ENCODE measurements around the gene PCDHGC3.

The PCDHGC3 gene

DNA sequence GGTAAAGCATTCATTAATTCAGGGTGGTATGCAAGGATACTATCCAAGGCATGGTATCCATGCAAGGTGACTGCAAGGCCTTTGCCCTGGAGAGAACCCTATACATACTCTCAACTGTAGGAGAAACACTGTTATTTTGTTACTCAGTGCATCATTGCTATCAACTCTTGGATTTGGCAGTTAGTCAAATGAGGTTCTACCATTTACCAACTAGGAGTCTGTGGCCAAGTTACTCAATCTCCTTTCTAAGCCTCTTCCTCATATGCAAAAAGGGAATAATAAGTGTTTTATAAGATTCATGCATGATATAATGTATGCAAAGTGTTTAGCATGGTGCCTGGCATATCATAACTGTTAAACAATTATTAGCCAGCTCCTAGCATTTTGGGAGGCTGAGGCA is 4.0 kb downstream of the PCDHGC3 start:
- DNase-seq: no peak

DNA sequence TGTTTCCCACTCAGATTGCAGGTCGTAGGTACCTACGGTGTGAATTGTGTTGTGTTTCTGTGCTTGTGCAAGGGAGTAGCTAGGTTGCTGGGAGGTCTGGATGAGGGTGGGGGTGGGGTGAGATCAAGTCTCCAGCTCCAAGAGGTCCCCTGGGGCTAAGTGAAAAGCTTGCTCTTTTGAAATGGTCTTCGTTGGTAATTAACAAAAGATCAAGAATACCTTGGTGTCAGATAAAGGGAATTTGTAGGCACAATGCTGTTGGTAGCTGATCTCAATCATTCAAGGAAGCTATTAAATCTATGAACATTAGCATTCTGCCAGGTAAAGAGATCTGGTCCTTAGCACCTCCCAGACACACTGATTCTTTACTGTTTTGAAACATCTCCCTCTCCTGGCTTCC is 8.1 kb downstream of the PCDHGC3 start:
- no peak overlapping the region for H3K4me3 ChIP-seq (ENCODE audit: low read depth, low read length)
- H3K36me3 ChIP-seq: no peaks in the 10 kb centered on the region
- H3K27ac ChIP-seq: no peak overlapping the region
- DNase-seq: no peak
- H3K9me3 ChIP-seq (ENCODE audit: severe bottlenecking): no peaks in the 10 kb centered on the region
- TF ChIP-seq CTCF (IDR thresholded peaks at IDR 0.05; ENCODE audit: low read depth, low read length): no peak
- H3K27me3 ChIP-seq (ENCODE audit: insufficient read depth, low read depth, severe bottlenecking): no peaks in the 10 kb centered on the region

More for the DNA sequence above, 4.0 kb downstream of the PCDHGC3 start:
- Histone ChIP-seq H3K9me3 (ENCODE audit: severe bottlenecking) (peaks cover 6% of the 10 kb centered on the region), H3K4me3 (ENCODE audit: low read depth, low read length) (no peak overlapping the region), H3K27me3 (ENCODE audit: insufficient read depth, low read depth, severe bottlenecking) (no peaks in the 10 kb centered on the region), H3K27ac (no peak overlapping the region), H3K36me3 (no peaks in the 10 kb centered on the region)
- TF ChIP-seq CTCF (IDR thresholded peaks at IDR 0.05; ENCODE audit: low read depth, low read length): no peak

DNA sequence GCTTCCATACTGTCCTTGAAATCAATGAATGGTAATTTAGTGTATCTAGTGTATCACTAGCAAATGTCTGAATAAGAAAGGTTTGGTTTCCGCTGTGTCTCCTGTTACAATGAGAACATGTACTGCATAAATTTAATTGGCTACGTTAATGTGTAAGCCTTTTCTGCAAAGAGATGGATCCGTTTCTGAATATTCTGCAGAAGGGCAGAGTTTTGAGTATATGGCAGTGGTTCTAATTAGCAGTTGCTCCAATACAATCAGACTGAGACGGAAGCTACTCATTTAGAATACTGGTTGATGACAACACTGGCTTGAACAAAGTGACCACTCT is 8.5 kb downstream of the PCDHGC3 start:
- no peak for DNase-seq
- no peaks in the 10 kb centered on the region for H3K9me3 ChIP-seq (ENCODE audit: severe bottlenecking)
- H3K27ac ChIP-seq: no peak overlapping the region
- no peak for TF ChIP-seq CTCF (IDR thresholded peaks at IDR 0.05; ENCODE audit: low read depth, low read length)
- no peaks in the 10 kb centered on the region for H3K36me3 ChIP-seq
- no peaks in the 10 kb centered on the region for H3K27me3 ChIP-seq (ENCODE audit: insufficient read depth, low read depth, severe bottlenecking)
- no peak overlapping the region for H3K4me3 ChIP-seq (ENCODE audit: low read depth, low read length)

DNA sequence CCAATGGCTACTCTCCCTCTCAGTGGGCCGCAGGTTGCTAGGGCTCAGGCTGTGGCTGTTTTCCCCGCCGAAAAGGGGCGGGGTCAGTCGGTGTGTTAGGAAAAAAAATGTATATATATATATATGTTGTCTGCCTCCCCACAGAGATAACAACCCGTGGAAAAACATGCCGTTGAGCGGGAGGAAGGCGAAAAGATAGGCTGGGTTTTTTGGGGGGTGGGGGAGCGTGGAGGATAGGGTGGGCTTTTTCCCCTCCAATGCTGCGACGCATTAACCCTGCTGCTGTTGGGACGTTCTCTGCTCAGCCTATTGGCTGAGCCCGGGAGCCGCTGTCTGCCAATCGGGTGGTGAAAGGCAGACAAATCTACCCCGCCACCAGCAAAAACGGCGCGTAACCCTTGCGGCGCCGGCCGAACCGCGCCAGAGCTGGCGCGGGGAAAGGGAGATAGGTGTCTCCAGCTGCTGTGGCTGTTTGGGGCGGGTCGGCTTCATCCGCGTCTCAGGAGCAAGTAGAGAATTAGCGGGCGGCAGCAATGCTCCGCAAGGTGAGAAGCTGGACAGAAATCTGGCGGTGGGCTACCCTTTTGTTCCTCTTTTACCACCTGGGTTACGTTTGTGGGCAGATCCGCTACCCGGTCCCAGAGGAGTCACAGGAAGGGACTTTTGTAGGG is 9.0 kb downstream of the PCDHGC3 start, which contains the start of gene PCDHGC4:
PCDHGC4 (plus strand) TSS at position 390 of the 671 bp plus-strand sequence; CDS start at position 534, 144 bp downstream.
- DNase-seq: no peak
- H3K27me3 ChIP-seq (ENCODE audit: insufficient read depth, low read depth, severe bottlenecking): no peaks in the 10 kb centered on the region
- H3K4me3 ChIP-seq (ENCODE audit: low read depth, low read length): no peak within 1 kb of the TSS
- H3K36me3 ChIP-seq: no peaks in the 10 kb centered on the region
- H3K27ac ChIP-seq: no peak within 1 kb of the TSS
- H3K9me3 ChIP-seq (ENCODE audit: severe bottlenecking): no peaks in the 10 kb centered on the region
- no peak for TF ChIP-seq CTCF (IDR thresholded peaks at IDR 0.05; ENCODE audit: low read depth, low read length)

DNA sequence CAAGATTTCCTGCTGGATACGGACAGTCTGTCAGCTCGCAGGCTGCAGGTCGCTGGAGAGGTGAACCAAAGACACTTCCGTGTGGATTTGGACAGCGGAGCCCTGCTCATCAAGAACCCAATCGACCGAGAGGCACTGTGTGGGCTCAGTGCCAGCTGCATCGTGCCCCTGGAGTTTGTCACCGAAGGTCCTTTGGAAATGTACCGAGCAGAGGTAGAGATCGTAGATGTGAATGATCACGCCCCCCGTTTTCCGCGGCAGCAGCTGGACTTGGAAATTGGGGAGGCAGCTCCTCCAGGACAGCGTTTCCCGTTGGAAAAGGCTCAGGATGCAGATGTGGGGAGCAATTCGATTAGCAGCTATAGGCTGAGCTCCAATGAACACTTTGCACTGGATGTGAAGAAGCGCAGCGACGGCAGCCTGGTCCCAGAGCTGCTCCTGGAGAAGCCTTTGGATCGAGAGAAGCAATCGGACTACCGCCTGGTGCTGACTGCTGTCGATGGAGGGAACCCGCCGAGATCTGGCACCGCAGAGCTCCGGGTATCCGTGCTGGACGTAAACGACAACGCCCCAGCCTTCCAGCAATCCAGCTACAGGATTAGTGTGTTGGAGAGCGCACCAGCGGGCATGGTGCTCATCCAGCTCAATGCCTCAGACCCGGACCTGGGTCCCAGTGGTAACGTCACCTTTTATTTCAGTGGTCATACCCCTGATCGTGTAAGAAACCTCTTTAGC is 9.7 kb downstream of the PCDHGC3 start:
- no peak for TF ChIP-seq CTCF (IDR thresholded peaks at IDR 0.05; ENCODE audit: low read depth, low read length)
- Histone ChIP-seq H3K36me3 (no peaks in the 10 kb centered on the region), H3K27ac (no peak overlapping the region), H3K27me3 (ENCODE audit: insufficient read depth, low read depth, severe bottlenecking) (no peaks in the 10 kb centered on the region), H3K4me3 (ENCODE audit: low read depth, low read length) (no peak overlapping the region), H3K9me3 (ENCODE audit: severe bottlenecking) (no peaks in the 10 kb centered on the region)
- no peak for DNase-seq

Measured in WERI-Rb-1 (cell line).